ENCODE results near the gene SLC39A8.

- TF ChIP-seq, protein P1, sequence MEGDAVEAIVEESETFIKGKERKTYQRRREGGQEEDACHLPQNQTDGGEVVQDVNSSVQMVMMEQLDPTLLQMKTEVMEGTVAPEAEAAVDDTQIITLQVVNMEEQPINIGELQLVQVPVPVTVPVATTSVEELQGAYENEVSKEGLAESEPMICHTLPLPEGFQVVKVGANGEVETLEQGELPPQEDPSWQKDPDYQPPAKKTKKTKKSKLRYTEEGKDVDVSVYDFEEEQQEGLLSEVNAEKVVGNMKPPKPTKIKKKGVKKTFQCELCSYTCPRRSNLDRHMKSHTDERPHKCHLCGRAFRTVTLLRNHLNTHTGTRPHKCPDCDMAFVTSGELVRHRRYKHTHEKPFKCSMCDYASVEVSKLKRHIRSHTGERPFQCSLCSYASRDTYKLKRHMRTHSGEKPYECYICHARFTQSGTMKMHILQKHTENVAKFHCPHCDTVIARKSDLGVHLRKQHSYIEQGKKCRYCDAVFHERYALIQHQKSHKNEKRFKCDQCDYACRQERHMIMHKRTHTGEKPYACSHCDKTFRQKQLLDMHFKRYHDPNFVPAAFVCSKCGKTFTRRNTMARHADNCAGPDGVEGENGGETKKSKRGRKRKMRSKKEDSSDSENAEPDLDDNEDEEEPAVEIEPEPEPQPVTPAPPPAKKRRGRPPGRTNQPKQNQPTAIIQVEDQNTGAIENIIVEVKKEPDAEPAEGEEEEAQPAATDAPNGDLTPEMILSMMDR (IDR thresholded peaks at IDR 0.05; ENCODE audit: insufficient read depth, low read length): no peak
- TF ChIP-seq REST (IDR thresholded peaks at IDR 0.05; ENCODE audit: insufficient replicate concordance, low read depth): no peak
- no peak for TF ChIP-seq GABPA (IDR thresholded peaks at IDR 0.05; ENCODE audit: low read depth)
Measured at GRCh38 chr4:102302762-102303161, 42.5 kb downstream of the SLC39A8 start.

All from HL-60 (cell line).